Stimulated activated CD4-positive, alpha-beta T cell treated with anti-CD3 and anti-CD28 coated beads, Interleukin-2, amount 100 ng/mL, for 48 hours (primary cell): ENCODE measurements around the gene OR13C8.

Experiments used
- DNase-seq, 2 donors: peaks; one replicate each; pipeline ENCODE4 v3.0.0-alpha.2; 2020

The OR13C8 gene

GRCh38 chr9:104618104-104618503 lies 49.1 kb downstream of the OR13C8 start, which contains the start of gene OR13C9:
Gene OR13C9, minus strand, starts transcription at chr9:104618204. Its CDS starts 0 bp downstream, at chr9:104618204.
- DNase-seq = no peak
